Epithelial cell of esophagus (primary cell): Measurements from ENCODE around the gene NEK11.

Experiments used
- DNase-seq: peaks from one replicate; pipeline ENCODE4 v3.0.0; 2010; ENCODE audit warnings: low read depth
- H3K4me3 ChIP-seq: 2 replicates; pipeline ENCODE4 v1.5.1; 2011; ENCODE audit warnings: mild to moderate bottlenecking, low read length, control low read depth
- CTCF ChIP-seq: IDR thresholded peaks from 2 replicates; pipeline ENCODE4 v1.5.1; 2011; ENCODE audit warnings: low read depth, mild to moderate bottlenecking, low read length, control low read depth, inconsistent platforms; ENCODE audit not compliant: insufficient read depth; ENCODE audit errors: missing control alignments

The NEK11 gene

GRCh38 chr3:131018970-131019369 is 7.7 kb upstream of the NEK11 start:
- no peak overlapping the region for H3K4me3 ChIP-seq
- no peak for DNase-seq
- TF ChIP-seq CTCF, result no peak

GRCh38 chr3:131020122-131020693 is 6.5 kb upstream of the NEK11 start:
- DNase-seq, result no peak
- TF ChIP-seq CTCF, result no peak
- no peak overlapping the region for H3K4me3 ChIP-seq

- no peak for DNase-seq
- no peak for TF ChIP-seq CTCF
- H3K4me3 ChIP-seq, result peak overlapping the region; percentile 80
Measured at GRCh38 chr3:131025539-131025938, 1.1 kb upstream of the NEK11 start.

GRCh38 chr3:131028844-131029243 is 2.2 kb downstream of the NEK11 start:
- no peak for DNase-seq
- no peak for TF ChIP-seq CTCF
- H3K4me3 ChIP-seq, result no peak overlapping the region

GRCh38 chr3:131031660-131032059 is 5.0 kb downstream of the NEK11 start:
- no peak for TF ChIP-seq CTCF
- H3K4me3 ChIP-seq, result no peak overlapping the region
- no peak for DNase-seq

GRCh38 chr3:131033480-131034080 is 6.9 kb downstream of the NEK11 start:
- no peak overlapping the region for H3K4me3 ChIP-seq
- TF ChIP-seq CTCF, result peak; percentile 57
- peak; percentile 61 for DNase-seq

GRCh38 chr3:131036200-131036816 is 9.6 kb downstream of the NEK11 start:
- TF ChIP-seq CTCF, result no peak
- H3K4me3 ChIP-seq, result no peak overlapping the region
- DNase-seq, result peak; percentile 27
